Large intestine (tissue), 3 donors: Measurements from ENCODE around the gene LGALS3. TPM values are rescaled to one million over a fixed set of nuclear protein-coding genes. Genes with fewer than 3 reads are reported as not detected.

ENCODE experiments used
- DNase-seq, 2 donors: peaks; one replicate each; pipeline versions ENCODE4 v3.0.0 to v3.0.0-alpha.2; 2013
- H3K27ac ChIP-seq: one replicate; pipeline ENCODE4 v1.5.1; 2013; ENCODE audit warnings: low read length
- H3K27me3 ChIP-seq: 2 replicates; pipeline ENCODE4 v1.6.1; 2013; ENCODE audit warnings: low read length; ENCODE audit not compliant: control insufficient read depth, insufficient read depth
- H3K36me3 ChIP-seq: 2 replicates; pipeline ENCODE4 v1.6.1; 2013; ENCODE audit warnings: low read length; ENCODE audit not compliant: control insufficient read depth, insufficient read depth
- H3K4me1 ChIP-seq: one replicate; pipeline ENCODE4 v1.6.1; 2013; ENCODE audit warnings: low read length; ENCODE audit not compliant: control insufficient read depth, insufficient read depth
- H3K4me3 ChIP-seq: one replicate; pipeline ENCODE4 v1.5.1; 2013; ENCODE audit warnings: low read length
- H3K9me3 ChIP-seq: one replicate; pipeline ENCODE4 v1.6.1; 2013; ENCODE audit warnings: mild to moderate bottlenecking, low read depth, low read length, moderate library complexity; ENCODE audit not compliant: control insufficient read depth
- WGBS: methylation state at CpG from one replicate; pipeline ENCODE4 v1.1.5; 2013; ENCODE audit warnings: low lambda C conversion rate; ENCODE audit not compliant: insufficient coverage; 5-methylcytosine and 5-hydroxymethylcytosine counted together
- polyA plus RNA-seq: library from polyadenylated mRNA; unstranded; fragments of 120-200 nt; gene quantifications from one replicate; pipeline ENCODE4 v1.2.1, GENCODE V29; 2013

LGALS3 gene
- polyA plus RNA-seq, 1 donor = 873 TPM

GRCh38 chr14:55097881-55098560 is 31.0 kb upstream of the LGALS3 start:
- peaks cover 31% of the 10 kb centered on the region for H3K4me1 ChIP-seq
- no peak overlapping the region for H3K4me3 ChIP-seq
- no peaks in the 10 kb centered on the region for H3K9me3 ChIP-seq
- peak; percentile 48 to 71 for DNase-seq
- peak overlapping the region; percentile 69 for H3K27ac ChIP-seq
- no CpG with 5 or more reads among the region's 5 CpGs for WGBS
- H3K36me3 ChIP-seq = no peaks in the 10 kb centered on the region
- no peaks in the 10 kb centered on the region for H3K27me3 ChIP-seq

- H3K4me3 ChIP-seq = no peak overlapping the region
- DNase-seq = no peak
- peak overlapping the region; percentile 69 for H3K27ac ChIP-seq
- H3K36me3 ChIP-seq = no peaks in the 10 kb centered on the region
- no peaks in the 10 kb centered on the region for H3K9me3 ChIP-seq
- peaks cover 35% of the 10 kb centered on the region for H3K4me1 ChIP-seq
- no peaks in the 10 kb centered on the region for H3K27me3 ChIP-seq
- no CpG with 5 or more reads among the region's 1 CpG for WGBS
Observed at GRCh38 chr14:55098561-55098898, 30.5 kb upstream of the LGALS3 start.

GRCh38 chr14:55099756-55100155 is 29.3 kb upstream of the LGALS3 start:
- Histone ChIP-seq H3K36me3 (no peaks in the 10 kb centered on the region), H3K4me1 (peaks cover 47% of the 10 kb centered on the region), H3K27ac (peak overlapping the region; percentile 43), H3K4me3 (no peak overlapping the region), H3K27me3 (no peaks in the 10 kb centered on the region), H3K9me3 (peaks cover 4% of the 10 kb centered on the region)
- no CpG with 5 or more reads among the region's 2 CpGs for WGBS
- peak in 1 of 2 donors; percentile 71 for DNase-seq

- Histone ChIP-seq H3K27me3 (no peaks in the 10 kb centered on the region), H3K4me3 (no peak overlapping the region), H3K9me3 (peaks cover 4% of the 10 kb centered on the region), H3K36me3 (no peaks in the 10 kb centered on the region), H3K27ac (peak overlapping the region; percentile 94), H3K4me1 (peaks cover 50% of the 10 kb centered on the region)
- no CpG with 5 or more reads among the region's 5 CpGs for WGBS
- no peak for DNase-seq
Observed at GRCh38 chr14:55101698-55102097, 27.4 kb upstream of the LGALS3 start.

GRCh38 chr14:55102141-55102621 is 26.9 kb upstream of the LGALS3 start:
- Histone ChIP-seq H3K36me3 (no peaks in the 10 kb centered on the region), H3K9me3 (peaks cover 4% of the 10 kb centered on the region), H3K4me3 (no peak overlapping the region), H3K27ac (peak overlapping the region; percentile 94), H3K27me3 (no peaks in the 10 kb centered on the region), H3K4me1 (peaks cover 51% of the 10 kb centered on the region)
- peak in 1 of 2 donors; percentile 75 for DNase-seq
- WGBS = no CpG with 5 or more reads among the region's 7 CpGs

GRCh38 chr14:55103005-55103640 is 25.9 kb upstream of the LGALS3 start:
- H3K27me3 ChIP-seq = no peaks in the 10 kb centered on the region
- H3K4me3 ChIP-seq = peak overlapping the region; percentile 1
- H3K36me3 ChIP-seq = no peaks in the 10 kb centered on the region
- no CpG with 5 or more reads among the region's 13 CpGs for WGBS
- H3K27ac ChIP-seq = peak overlapping the region; percentile 94
- peaks cover 4% of the 10 kb centered on the region for H3K9me3 ChIP-seq
- H3K4me1 ChIP-seq = peaks cover 50% of the 10 kb centered on the region
- DNase-seq = peak; percentile 95 to 97

GRCh38 chr14:55103971-55104954 is 24.8 kb upstream of the LGALS3 start:
- no peak for DNase-seq
- 100% methylated on average over 2 of the region's 6 CpGs for WGBS
- Histone ChIP-seq H3K27me3 (no peaks in the 10 kb centered on the region), H3K27ac (peak overlapping the region; percentile 94), H3K36me3 (no peaks in the 10 kb centered on the region), H3K9me3 (peaks cover 4% of the 10 kb centered on the region), H3K4me1 (peaks cover 52% of the 10 kb centered on the region), H3K4me3 (no peak overlapping the region)

GRCh38 chr14:55105991-55106390 is 23.1 kb upstream of the LGALS3 start:
- Histone ChIP-seq H3K9me3 (peaks cover 8% of the 10 kb centered on the region), H3K27ac (no peak overlapping the region)
- WGBS = no CpG with 5 or more reads among the region's 7 CpGs

GRCh38 chr14:55107766-55108554 is 21.1 kb upstream of the LGALS3 start:
- Histone ChIP-seq H3K27ac (peak overlapping the region; percentile 90), H3K36me3 (no peaks in the 10 kb centered on the region), H3K4me3 (no peak overlapping the region), H3K27me3 (no peaks in the 10 kb centered on the region), H3K4me1 (peaks cover 54% of the 10 kb centered on the region), H3K9me3 (peaks cover 11% of the 10 kb centered on the region)
- WGBS = no CpG with 5 or more reads among the region's 19 CpGs
- DNase-seq = peak; percentile 87 to 90

More at GRCh38 chr14:55105991-55106390, 23.1 kb upstream of the LGALS3 start:
- Histone ChIP-seq H3K27me3 (no peaks in the 10 kb centered on the region), H3K36me3 (no peaks in the 10 kb centered on the region), H3K4me3 (no peak overlapping the region), H3K4me1 (peaks cover 55% of the 10 kb centered on the region)
- no peak for DNase-seq
